H9 (cell line): ENCODE measurements around the gene ARHGEF6. TPM values are rescaled to one million over a fixed set of nuclear protein-coding genes. Genes with fewer than 3 reads are reported as not detected.

ENCODE experiments used
- DNase-seq: peaks from one replicate; pipeline ENCODE4 v3.0.0-alpha.2; 2017
- H2AFZ ChIP-seq: one replicate; pipeline ENCODE4 v1.6.1; 2013; ENCODE audit warnings: mild to moderate bottlenecking, low read length, control low read depth, moderate library complexity
- H2AK5ac ChIP-seq: 2 replicates; pipeline ENCODE4 v1.6.1; 2013; ENCODE audit warnings: low read length, control low read depth, mixed read lengths; ENCODE audit not compliant: insufficient read length
- H2BK120ac ChIP-seq: one replicate; pipeline ENCODE4 v1.6.1; 2013; ENCODE audit warnings: low read depth, mild to moderate bottlenecking, low read length, control low read depth, inconsistent platforms; ENCODE audit not compliant: poor library complexity, severe bottlenecking
- H2BK12ac ChIP-seq: 2 replicates; pipeline ENCODE4 v1.6.1; 2013; ENCODE audit warnings: low read length, control low read depth, mixed read lengths, low read depth; ENCODE audit not compliant: insufficient read length
- H2BK15ac ChIP-seq: 2 replicates; pipeline ENCODE4 v1.6.1; 2013; ENCODE audit warnings: low read depth, low read length, control low read depth
- H2BK20ac ChIP-seq: one replicate; pipeline ENCODE4 v1.6.1; 2013; ENCODE audit warnings: low read depth, mild to moderate bottlenecking, low read length, control low read depth, inconsistent platforms; ENCODE audit not compliant: poor library complexity, severe bottlenecking
- H2BK5ac ChIP-seq: 2 replicates; pipeline ENCODE4 v1.6.1; 2013; ENCODE audit warnings: low read length, control low read depth, mixed read lengths; ENCODE audit not compliant: insufficient read length
- H3K14ac ChIP-seq: 2 replicates; pipeline ENCODE4 v1.6.1; 2013; ENCODE audit warnings: low read length, control low read depth; ENCODE audit not compliant: insufficient read depth
- H3K18ac ChIP-seq: 2 replicates; pipeline ENCODE4 v1.6.1; 2013; ENCODE audit warnings: low read depth, mild to moderate bottlenecking, mixed read lengths, low read length, control low read depth; ENCODE audit not compliant: insufficient read length
- H3K23ac ChIP-seq: 2 replicates; pipeline ENCODE4 v1.6.1; 2013; ENCODE audit warnings: low read length, control low read depth, mixed read lengths, low read depth; ENCODE audit not compliant: insufficient read length
- H3K23me2 ChIP-seq: 2 replicates; pipeline ENCODE4 v1.6.1; 2013; ENCODE audit warnings: low read depth, mild to moderate bottlenecking, mixed read lengths, low read length, control low read depth; ENCODE audit not compliant: insufficient read length, poor library complexity, severe bottlenecking
- H3K27ac ChIP-seq: 2 replicates; pipeline ENCODE4 v1.5.1; 2013; ENCODE audit warnings: low read length, control low read depth, mixed read lengths, low read depth; ENCODE audit not compliant: insufficient read length
- H3K27me3 ChIP-seq: 2 replicates; pipeline ENCODE4 v1.6.1; 2013; ENCODE audit warnings: low read length, control low read depth, inconsistent platforms; ENCODE audit not compliant: insufficient read depth
- H3K4ac ChIP-seq: 2 replicates; pipeline ENCODE4 v1.6.1; 2013; ENCODE audit warnings: low read depth, mild to moderate bottlenecking, control low read depth, inconsistent platforms, low read length, moderate library complexity
- H3K4me1 ChIP-seq: 2 replicates; pipeline ENCODE4 v1.6.1; 2013; ENCODE audit warnings: low read length, control low read depth, inconsistent platforms; ENCODE audit not compliant: insufficient read depth
- H3K4me2 ChIP-seq: 2 replicates; pipeline ENCODE4 v1.6.1; 2013; ENCODE audit warnings: low read length, control low read depth, mixed read lengths; ENCODE audit not compliant: insufficient read length, insufficient read depth
- H3K56ac ChIP-seq: 2 replicates; pipeline ENCODE4 v1.6.1; 2013; ENCODE audit warnings: low read depth, mild to moderate bottlenecking, mixed read lengths, low read length, control low read depth; ENCODE audit not compliant: insufficient read length
- H3K79me1 ChIP-seq: 2 replicates; pipeline ENCODE4 v1.6.1; 2013; ENCODE audit warnings: low read depth, mild to moderate bottlenecking, moderate library complexity, low read length, control low read depth, inconsistent platforms; ENCODE audit not compliant: insufficient read depth, poor library complexity, severe bottlenecking
- H3K79me2 ChIP-seq: 2 replicates; pipeline ENCODE4 v1.6.1; 2013; ENCODE audit warnings: low read length, control low read depth, inconsistent platforms; ENCODE audit not compliant: insufficient read depth
- H3K9ac ChIP-seq: 2 replicates; pipeline ENCODE4 v1.6.1; 2013; ENCODE audit warnings: low read length, control low read depth, mixed read lengths; ENCODE audit not compliant: insufficient read length; ENCODE audit errors: extremely low read depth
- H3K9me3 ChIP-seq: one replicate; pipeline ENCODE4 v1.6.1; 2013; ENCODE audit warnings: low read depth, low read length, inconsistent platforms; ENCODE audit not compliant: control insufficient read depth
- H3T11ph ChIP-seq: one replicate; pipeline ENCODE4 v1.6.1; 2013; ENCODE audit warnings: mild to moderate bottlenecking, low read length, control low read depth, inconsistent platforms
- H4K20me1 ChIP-seq: one replicate; pipeline ENCODE4 v1.6.1; 2013; ENCODE audit not compliant: control insufficient read depth, insufficient read length, insufficient read depth
- H4K5ac ChIP-seq: 2 replicates; pipeline ENCODE4 v1.6.1; 2013; ENCODE audit warnings: low read depth, mild to moderate bottlenecking, mixed read lengths, low read length, control low read depth; ENCODE audit not compliant: insufficient read length
- H4K8ac ChIP-seq: replicated peaks from 2 replicates; pipeline ENCODE4 v1.6.1; 2013; ENCODE audit warnings: low read length, control low read depth, mixed read lengths, low read depth; ENCODE audit not compliant: insufficient read length
- H4K91ac ChIP-seq: 2 replicates; pipeline ENCODE4 v1.6.1; 2013; ENCODE audit warnings: low read depth, mild to moderate bottlenecking, moderate library complexity, mixed read lengths, low read length, control low read depth; ENCODE audit not compliant: insufficient read length
- H3K27ac Mint-ChIP-seq, 3 experiments: 2 replicates in 2 of 3; 3 replicates in 1 of 3; pipeline ENCODE4 v1.8.0; 2020 to 2021; ENCODE audit warnings: mixed read lengths in 3 of 3, mild to moderate bottlenecking in 1 of 3, moderate library complexity in 1 of 3
- H3K27me3 Mint-ChIP-seq: 2 replicates; pipeline ENCODE4 v1.8.0; 2021; ENCODE audit warnings: low read depth, mild to moderate bottlenecking, moderate library complexity, mixed read lengths
- H3K36me3 Mint-ChIP-seq, 3 experiments: 2 replicates in 2 of 3; 3 replicates in 1 of 3; pipeline ENCODE4 v1.8.0; 2020 to 2021; ENCODE audit warnings: low read depth in 3 of 3, mixed read lengths in 3 of 3; ENCODE audit not compliant: insufficient read depth in 1 of 3
- H3K4me1 Mint-ChIP-seq, 2 experiments: 2 replicates each; pipeline ENCODE4 v1.8.0; 2020; ENCODE audit warnings: mixed read lengths in 2 of 2
- H3K4me3 Mint-ChIP-seq, 2 experiments: 2 replicates in 1 of 2; 3 replicates in 1 of 2; pipeline ENCODE4 v1.8.0; 2020 to 2021; ENCODE audit warnings: mild to moderate bottlenecking in 2 of 2, mixed read lengths in 2 of 2, moderate library complexity in 1 of 2
- H3K9me3 Mint-ChIP-seq, 2 experiments: 2 replicates in 1 of 2; 3 replicates in 1 of 2; pipeline ENCODE4 v1.8.0; 2020; ENCODE audit warnings: mild to moderate bottlenecking in 2 of 2, mixed read lengths in 2 of 2, moderate library complexity in 1 of 2
- CTCF ChIP-seq: fragments of 200-600 bp; sonication (generic); conservative IDR thresholded peaks from 3 replicates; pipeline ENCODE4 v1.8.0; 2021; ENCODE audit warnings: antibody characterized with exemption, mild to moderate bottlenecking
- WGBS: extraction: QIAGEN DNeasy Blood & Tissue Kit; methylation state at CpG from one replicate; pipeline ENCODE4 v1.1.7; 2013; ENCODE audit warnings: missing lambda C conversion rate, low lambda C conversion rate, mixed read lengths; ENCODE audit not compliant: insufficient read length; ENCODE audit errors: extremely low coverage; 5-methylcytosine and 5-hydroxymethylcytosine counted together
- total RNA-seq: library from RNA; stranded (reverse); gene quantifications from 2 replicates; pipeline ENCODE4 v1.2.1, GENCODE V29; 2021

ARHGEF6 gene
- total RNA-seq, 1 experiment from 2014 or later = 3.6 TPM

- H3K36me3 Mint-ChIP-seq = peaks cover 0 to 2% (median 0%) of the 10 kb centered on the region in 3 experiments; a peak in 3 of 7 replicates
- Histone ChIP-seq H3K79me2 (no peaks in the 10 kb centered on the region), H3T11ph (no peak overlapping the region), H3K23me2 (no peaks in the 10 kb centered on the region), H2AK5ac (no peak overlapping the region), H3K4me1 (no peaks in the 10 kb centered on the region), H3K56ac (no peak overlapping the region), H2BK12ac (no peak overlapping the region), H4K91ac (no peak overlapping the region), H4K8ac (no peak overlapping the region), H2BK15ac (no peak overlapping the region), H2AFZ (no peak overlapping the region), H2BK20ac (no peak overlapping the region), H3K18ac (no peak overlapping the region), H4K20me1 (no peaks in the 10 kb centered on the region), H2BK5ac (no peak overlapping the region), H3K4ac (no peak overlapping the region), H3K9me3 (peaks cover 34% of the 10 kb centered on the region), H3K79me1 (no peaks in the 10 kb centered on the region), H3K27ac (no peak overlapping the region), H3K14ac (no peak overlapping the region), H4K5ac (no peak overlapping the region), H3K4me2 (peak overlapping the region; percentile 62), H3K9ac (no peak overlapping the region), H2BK120ac (no peak overlapping the region), H3K23ac (no peak overlapping the region), H3K27me3 (no peaks in the 10 kb centered on the region)
- peak overlapping the region; percentile 63 to 78 for H3K4me3 Mint-ChIP-seq
- H3K27me3 Mint-ChIP-seq = peaks cover 12% of the 10 kb centered on the region
- no CpG with 5 or more reads among the region's 78 CpGs for WGBS
- DNase-seq = peak; percentile 66
- H3K27ac Mint-ChIP-seq = no peak overlapping the region
- TF ChIP-seq CTCF = peak; percentile 44; the same call in 2 of the 3 replicates
- peaks cover 14% of the 10 kb centered on the region in 2 experiments for H3K4me1 Mint-ChIP-seq
- peaks cover 60 to 65% of the 10 kb centered on the region in 2 experiments for H3K9me3 Mint-ChIP-seq
Observed at GRCh38 chrX:136767104-136767941, 13.4 kb downstream of the ARHGEF6 start.
